HepG2 (cell line): ENCODE results near the gene EFCAB8. TPM values are rescaled to one million over a fixed set of nuclear protein-coding genes. Genes with fewer than 3 reads are reported as not detected.

Experiments
- ATAC-seq: fragments of 200-7000 bp; cut with Tn5 transposase; 3 replicates; pipeline ENCODE4 v1.9.1; 2020; ENCODE audit warnings: mild to moderate bottlenecking, moderate library complexity
- BruUV-seq: library from RNA; stranded (reverse); fragments of 400-500 nt; replicated peaks from 2 replicates; lab custom pipeline; 2021; lab: Mats Ljungman, UMichigan
- CTCF ChIA-PET: fragments of 300-600 bp; formaldehyde crosslinking; extraction: SDS; loops from one replicate; lab custom pipeline; 2021; ENCODE audit warnings: low total read pairs, inconsistent platforms, low intra/inter-chr PET ratio; lab: Yijun Ruan, JAX
- POLR2A ChIA-PET: fragments of 350-600 bp; sonication (Branson Sonifier 250); formaldehyde crosslinking; loops from one replicate; lab custom pipeline; 2020; ENCODE audit warnings: antibody characterized with exemption, inconsistent platforms; lab: Yijun Ruan, JAX
- DNase-seq: peaks from one replicate; pipeline ENCODE4 v3.0.0-alpha.2; 2015; ENCODE audit warnings: low spot score
- FAIRE-seq: peaks from 3 replicates; lab custom pipeline; 2011; peaks lifted over from hg19 to GRCh38; lab: Jason Lieb, UNC
- H2AFZ ChIP-seq: one replicate; pipeline ENCODE4 v1.6.1; 2011; ENCODE audit warnings: low read length, inconsistent platforms
- H3K27ac ChIP-seq: fragments of 300-600 bp; 3 replicates; pipeline ENCODE4 v1.8.0; 2011; ENCODE audit warnings: mixed run types, mild to moderate bottlenecking, mixed read lengths, low read length, inconsistent platforms; ENCODE audit not compliant: insufficient read depth; ENCODE audit errors: extremely low read length
- H3K27me3 ChIP-seq, 2 experiments: fragments of 200-600 bp in 1 of 2; 2 replicates in 1 of 2; 3 replicates in 1 of 2; pipeline versions ENCODE4 v1.6.0 to v1.8.0; 2011; ENCODE audit warnings: low read length in 2 of 2, mild to moderate bottlenecking in 2 of 2, moderate library complexity in 2 of 2, inconsistent platforms in 1 of 2; ENCODE audit not compliant: insufficient read depth in 2 of 2, control insufficient read depth in 1 of 2
- H3K36me3 ChIP-seq, 2 experiments: fragments of 200-600 bp in 1 of 2; replicated peaks in 1 of 2; 2 replicates in 1 of 2; 3 replicates in 1 of 2; pipeline versions ENCODE4 v1.5.1 to v1.8.0; 2011; ENCODE audit warnings: low read length in 2 of 2, inconsistent platforms in 1 of 2; ENCODE audit not compliant: insufficient read depth in 2 of 2, control insufficient read depth in 1 of 2
- H3K4me1 ChIP-seq: 2 replicates; pipeline ENCODE4 v1.5.1; 2012; ENCODE audit warnings: low read length, inconsistent platforms; ENCODE audit not compliant: insufficient read depth
- H3K4me2 ChIP-seq: 2 replicates; pipeline ENCODE4 v1.6.0; 2011; ENCODE audit warnings: low read depth, low read length, inconsistent platforms
- H3K4me3 ChIP-seq, 3 experiments: fragments of 200-600 bp in 1 of 3; sonication (generic), shearing (Covaris generic) in 1 of 3; replicated peaks in 1 of 3; 2 replicates each; pipeline ENCODE4 v1.5.1; 2011 to 2016; ENCODE audit warnings: low read length in 3 of 3, inconsistent platforms in 2 of 3, low read depth in 2 of 3, mild to moderate bottlenecking in 2 of 3, control low read depth in 1 of 3, mixed read lengths in 1 of 3; ENCODE audit not compliant: insufficient read depth in 1 of 3
- H3K79me2 ChIP-seq: one replicate; pipeline ENCODE4 v1.6.1; 2011; ENCODE audit warnings: low read length, inconsistent platforms; ENCODE audit not compliant: insufficient read depth
- H3K9ac ChIP-seq: 2 replicates; pipeline ENCODE4 v1.6.0; 2011; ENCODE audit warnings: mild to moderate bottlenecking, low read depth, low read length, inconsistent platforms; ENCODE audit not compliant: insufficient read depth
- H3K9me3 ChIP-seq: 2 replicates; pipeline ENCODE4 v1.5.1; 2012; ENCODE audit warnings: mild to moderate bottlenecking, low read length
- H4K20me1 ChIP-seq: 2 replicates; pipeline ENCODE4 v1.6.0; 2011; ENCODE audit warnings: inconsistent platforms, mild to moderate bottlenecking, low read length, moderate library complexity; ENCODE audit not compliant: insufficient read depth
- BCL3 ChIP-seq: sonication (generic); formaldehyde crosslinking; IDR thresholded peaks from 2 replicates; pipeline ENCODE4 v1.5.1; 2020; ENCODE audit warnings: mild to moderate bottlenecking, missing genetic modification reagents, moderate library complexity
- CCDC6 ChIP-seq: sonication (generic); formaldehyde crosslinking; IDR thresholded peaks from 2 replicates; pipeline ENCODE4 v1.8.1; 2022; ENCODE audit warnings: mild to moderate bottlenecking, missing genetic modification reagents, moderate library complexity
- MTA1 ChIP-seq: sonication (generic); formaldehyde crosslinking; IDR thresholded peaks from 2 replicates; pipeline ENCODE4 v1.4.0; 2020; ENCODE audit warnings: missing genetic modification reagents, mild to moderate bottlenecking, borderline replicate concordance
- NAIF1 ChIP-seq: sonication (generic); formaldehyde crosslinking; IDR thresholded peaks from 2 replicates; pipeline ENCODE4 v1.5.0; 2020; ENCODE audit warnings: mild to moderate bottlenecking, missing genetic modification reagents, borderline replicate concordance
- PRDM4 ChIP-seq: sonication (generic); formaldehyde crosslinking; IDR thresholded peaks from 2 replicates; pipeline ENCODE4 v1.9.0; 2021; ENCODE audit warnings: missing genetic modification reagents, borderline replicate concordance
- ZNF280B ChIP-seq: sonication (generic); formaldehyde crosslinking; IDR thresholded peaks from 2 replicates; pipeline ENCODE4 v1.5.0; 2020; ENCODE audit warnings: missing genetic modification reagents, mild to moderate bottlenecking, borderline replicate concordance
- WGBS: methylation state at CpG from one replicate; pipeline ENCODE4 v1.1.6; 2017; ENCODE audit warnings: low lambda C conversion rate; 5-methylcytosine and 5-hydroxymethylcytosine counted together
- in situ Hi-C: cut with HindIII; loops from 2 replicates; pipeline ENCODE4 v1.10.0; 2017; ENCODE audit warnings: low pct_unique_long_range_greater_than_20kb; ENCODE audit not compliant: extremely low pct_ligation_motif_present
- intact Hi-C: fragments of 100-400 bp; cut with micrococcal nuclease; formaldehyde crosslinking; loops from one replicate; pipeline ENCODE4 v1.10.0; 2022; ENCODE audit not compliant: unreplicated experiment
- polyA plus RNA-seq, 8 experiments: library from polyadenylated mRNA; depleted of rRNA in 3 of 8; stranded (reverse) in 7 of 8; unstranded in 1 of 8; fragments of >200 nt; fragmentation: Illumina TruSeq in 4 of 8; extraction: Trizol in 4 of 8; gene quantifications; 2 replicates each; pipeline versions ENCODE4 v1.2.1 to v1.2.3, GENCODE V29; 2011 to 2016; ENCODE audit warnings: low read depth in 4 of 8, missing spikeins in 1 of 8, mixed read lengths in 1 of 8; ENCODE audit not compliant: insufficient read depth in 1 of 8
- total RNA-seq, 5 experiments: library from RNA; depleted of rRNA; stranded (reverse); fragments of >200 nt; fragmentation: Illumina TruSeq; extraction: Trizol; gene quantifications; 2 replicates each; pipeline ENCODE4 v1.2.3, GENCODE V29; 2016; ENCODE audit warnings: low read depth in 1 of 5

EFCAB8 gene
- total and polyA plus RNA-seq, 2 of the 13 experiments (the other 11 are each of a cell fraction or from before 2014, with no cell fraction given) = 0.15 to 0.22 TPM

- WGBS = 70% methylated on average over 4 of the region's 4 CpGs
- Histone ChIP-seq H3K79me2 (no peaks in the 10 kb centered on the region), H3K27ac (no peak overlapping the region), H3K9ac (no peak overlapping the region), H3K36me3 (no peaks in the 10 kb centered on the region), H4K20me1 (no peaks in the 10 kb centered on the region), H3K4me1 (no peaks in the 10 kb centered on the region), H3K4me3 (no peak overlapping the region), H3K9me3 (no peaks in the 10 kb centered on the region), H3K27me3 (no peaks in the 10 kb centered on the region), H3K4me2 (no peak overlapping the region), H2AFZ (no peak overlapping the region)
- TF ChIP-seq CCDC6 (CRISPR knock-in tag) = no peak
- TF ChIP-seq ZNF280B (CRISPR knock-in tag) = no peak
- TF ChIP-seq PRDM4 = no peak
- no peak for TF ChIP-seq BCL3 (CRISPR knock-in tag)
- TF ChIP-seq MTA1 (CRISPR knock-in tag) = no peak
- TF ChIP-seq NAIF1 (CRISPR knock-in tag) = no peak
- no TSS peak for BruUV-seq
- ATAC-seq = no peak
- FAIRE-seq = no peak
- DNase-seq = no peak
- ChIA-PET CTCF (no interaction called here), POLR2A (no interaction called here)
- intact Hi-C loops = no loop called here
- in situ Hi-C loops = no loop called here
These were observed 13.0 kb downstream of the EFCAB8 start for GRCh38 chr20:32871627-32872160.
